ENCODE results near the gene CTDP1.

CTDP1 gene, protein sequence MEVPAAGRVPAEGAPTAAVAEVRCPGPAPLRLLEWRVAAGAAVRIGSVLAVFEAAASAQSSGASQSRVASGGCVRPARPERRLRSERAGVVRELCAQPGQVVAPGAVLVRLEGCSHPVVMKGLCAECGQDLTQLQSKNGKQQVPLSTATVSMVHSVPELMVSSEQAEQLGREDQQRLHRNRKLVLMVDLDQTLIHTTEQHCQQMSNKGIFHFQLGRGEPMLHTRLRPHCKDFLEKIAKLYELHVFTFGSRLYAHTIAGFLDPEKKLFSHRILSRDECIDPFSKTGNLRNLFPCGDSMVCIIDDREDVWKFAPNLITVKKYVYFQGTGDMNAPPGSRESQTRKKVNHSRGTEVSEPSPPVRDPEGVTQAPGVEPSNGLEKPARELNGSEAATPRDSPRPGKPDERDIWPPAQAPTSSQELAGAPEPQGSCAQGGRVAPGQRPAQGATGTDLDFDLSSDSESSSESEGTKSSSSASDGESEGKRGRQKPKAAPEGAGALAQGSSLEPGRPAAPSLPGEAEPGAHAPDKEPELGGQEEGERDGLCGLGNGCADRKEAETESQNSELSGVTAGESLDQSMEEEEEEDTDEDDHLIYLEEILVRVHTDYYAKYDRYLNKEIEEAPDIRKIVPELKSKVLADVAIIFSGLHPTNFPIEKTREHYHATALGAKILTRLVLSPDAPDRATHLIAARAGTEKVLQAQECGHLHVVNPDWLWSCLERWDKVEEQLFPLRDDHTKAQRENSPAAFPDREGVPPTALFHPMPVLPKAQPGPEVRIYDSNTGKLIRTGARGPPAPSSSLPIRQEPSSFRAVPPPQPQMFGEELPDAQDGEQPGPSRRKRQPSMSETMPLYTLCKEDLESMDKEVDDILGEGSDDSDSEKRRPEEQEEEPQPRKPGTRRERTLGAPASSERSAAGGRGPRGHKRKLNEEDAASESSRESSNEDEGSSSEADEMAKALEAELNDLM

DNA sequence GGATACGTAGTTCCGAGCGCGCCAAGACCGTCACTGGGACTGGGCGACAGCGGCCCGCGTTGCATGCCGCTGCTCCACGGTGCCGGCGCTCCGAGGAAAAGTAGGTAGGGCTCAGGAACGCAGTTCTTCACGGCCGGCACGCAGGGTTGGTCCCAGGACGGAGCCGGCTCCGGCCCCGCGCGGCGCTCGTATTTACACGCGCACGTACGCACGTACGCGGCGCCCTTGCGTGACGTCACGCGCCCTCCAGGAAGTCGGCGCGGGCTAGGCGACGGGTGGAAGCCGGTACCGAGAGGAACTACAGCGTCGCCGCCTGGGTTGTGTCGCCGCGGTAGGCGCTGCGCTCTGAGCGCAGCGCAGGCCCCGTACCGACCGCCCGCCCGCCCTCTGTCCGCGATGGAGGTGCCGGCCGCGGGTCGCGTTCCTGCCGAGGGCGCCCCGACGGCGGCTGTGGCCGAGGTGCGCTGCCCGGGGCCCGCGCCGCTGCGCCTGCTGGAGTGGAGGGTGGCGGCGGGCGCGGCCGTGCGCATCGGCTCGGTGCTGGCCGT is at the start of gene CTDP1:
Gene CTDP1, plus strand, starts transcription at position 252 of the 548 bp plus-strand sequence. Its CDS starts 145 bp downstream, at position 397.
- peak; percentile 86 for DNase-seq (ENCODE audit: low spot score)

DNA sequence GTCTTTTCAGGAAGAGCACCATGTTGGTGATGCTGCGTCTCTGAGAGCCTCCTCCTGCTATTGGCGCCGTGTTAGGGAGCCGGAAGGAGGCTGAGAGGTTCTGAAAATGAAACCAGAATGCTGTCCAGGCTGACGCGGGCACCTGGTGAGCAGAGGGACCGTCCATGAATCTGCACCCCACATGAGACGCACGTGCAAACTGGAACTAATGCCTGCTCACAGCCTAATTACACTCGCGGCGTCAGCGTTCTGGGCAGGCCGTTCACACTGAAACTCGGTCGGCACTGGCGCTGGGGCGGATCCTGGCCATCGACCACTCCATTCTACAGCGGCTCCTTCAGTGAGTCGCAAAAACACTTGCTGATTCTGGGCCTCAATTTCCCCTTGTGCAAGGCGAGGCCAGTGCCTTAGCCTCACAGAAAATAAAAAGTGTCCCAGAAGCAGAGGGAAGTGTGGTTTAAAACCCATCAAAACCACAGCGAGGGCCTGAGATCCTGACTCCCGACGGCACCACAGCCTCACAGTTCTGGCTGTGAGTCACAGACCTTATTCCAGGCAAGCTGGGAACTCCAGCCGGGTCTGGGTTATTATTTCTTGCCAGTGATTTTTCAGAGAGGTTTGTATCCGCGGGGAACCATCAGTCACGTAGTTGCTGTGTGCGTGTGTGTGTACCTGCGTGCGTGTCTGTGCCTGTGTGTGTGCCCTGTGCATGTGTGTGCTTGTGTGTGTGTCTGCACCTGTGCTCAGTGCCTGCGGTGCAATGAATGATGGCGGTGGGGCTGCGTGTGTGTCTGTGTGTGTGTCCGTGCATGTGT is 49.1 kb upstream of the CTDP1 start:
- DNase-seq (ENCODE audit: low spot score): no peak

DNA sequence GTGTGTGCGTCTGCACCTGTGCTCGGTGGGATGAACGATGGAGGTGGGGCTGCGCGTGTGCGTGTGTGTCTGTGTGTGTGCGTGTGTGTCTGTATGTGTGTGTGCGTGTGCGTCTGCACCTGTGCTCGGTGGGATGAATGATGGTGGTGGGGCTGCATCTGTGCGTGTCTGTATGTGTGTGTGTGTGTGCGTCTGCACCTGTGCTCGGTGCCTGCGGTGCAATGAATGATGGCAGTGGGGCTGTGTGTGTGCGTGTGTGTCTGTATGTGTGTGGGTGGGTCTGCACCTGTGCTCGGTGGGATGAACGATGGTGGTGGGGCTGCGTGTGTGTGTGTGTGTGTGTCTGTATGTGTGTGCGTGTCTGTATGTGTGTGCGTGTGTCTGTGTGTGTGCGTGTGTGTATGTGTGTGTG is 48.5 kb upstream of the CTDP1 start:
- DNase-seq (ENCODE audit: low spot score): no peak

DNA sequence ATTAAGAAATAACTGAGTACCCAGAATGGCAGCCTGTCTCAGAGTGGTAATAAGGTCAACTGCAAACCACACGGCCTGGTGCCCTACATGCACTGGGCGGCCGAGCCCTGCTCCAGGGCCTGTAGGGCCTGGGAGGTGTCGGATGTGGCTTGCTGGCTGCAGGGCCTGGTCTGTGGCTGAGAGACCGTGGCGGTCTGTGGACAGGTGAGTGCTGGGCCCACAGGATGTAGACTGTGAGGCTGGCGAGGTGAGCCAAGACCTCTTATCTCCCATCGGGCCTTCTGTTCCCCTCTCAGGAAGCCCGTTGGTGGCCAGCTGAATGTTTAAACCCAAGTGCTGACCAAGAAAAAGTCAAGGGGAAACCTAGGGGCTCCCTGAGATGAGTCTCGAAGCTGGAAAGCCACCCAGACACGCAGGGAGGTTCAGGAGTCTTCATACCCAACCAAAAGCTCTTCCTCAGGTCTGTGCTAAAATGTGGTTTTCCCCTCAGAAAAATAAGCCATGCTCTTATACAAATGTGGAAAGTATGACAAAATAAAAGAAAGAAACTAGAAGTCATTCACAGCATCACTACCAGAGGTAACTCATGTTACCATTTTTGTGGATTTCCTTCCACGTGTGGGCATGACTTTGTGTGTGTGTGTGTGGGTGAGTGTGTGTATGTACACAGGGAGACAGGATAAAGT is 47.7 kb upstream of the CTDP1 start:
- no peak for DNase-seq (ENCODE audit: low spot score)

- no peak for DNase-seq (ENCODE audit: low spot score)
Measured at GRCh38 chr18:79632765-79633164, 46.8 kb upstream of the CTDP1 start.

DNA sequence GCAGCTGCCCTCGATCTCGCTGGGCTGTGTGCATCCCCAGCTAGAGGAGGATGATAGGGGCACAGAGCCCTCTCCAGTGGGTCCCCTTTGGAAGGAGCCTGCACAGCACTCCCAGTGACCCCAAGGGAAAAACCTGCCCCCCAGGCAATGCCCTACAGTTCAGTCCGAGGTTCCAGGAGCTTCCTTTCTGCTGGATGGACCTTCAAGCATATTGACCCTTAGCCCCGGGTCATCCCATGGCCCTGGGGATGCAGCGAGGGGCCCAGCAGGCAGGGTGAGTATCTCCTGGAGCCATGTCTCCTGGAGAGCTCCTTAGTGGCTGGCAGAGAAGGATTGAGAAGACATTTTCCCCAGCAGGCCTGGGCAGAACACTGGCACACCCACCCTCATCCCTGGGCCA is 45.4 kb upstream of the CTDP1 start:
- no peak for DNase-seq (ENCODE audit: low spot score)

GRCh38 chr18:79634593-79635426 is 44.8 kb upstream of the CTDP1 start:
- no peak for DNase-seq (ENCODE audit: low spot score)

DNA sequence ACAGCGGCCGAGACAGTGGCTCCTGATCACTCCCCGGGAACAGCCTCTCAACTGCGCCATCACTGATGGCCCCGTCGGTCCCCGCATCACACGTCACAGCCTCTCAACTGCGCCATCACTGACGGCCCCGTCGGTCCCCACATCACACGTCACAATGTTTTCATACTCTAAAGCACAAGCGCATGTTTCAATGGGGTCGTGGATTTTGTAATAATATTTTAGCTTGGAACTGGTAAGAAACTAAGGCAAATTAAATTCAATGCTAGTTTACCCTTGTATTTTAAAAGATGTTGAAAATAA is 44.2 kb upstream of the CTDP1 start:
- no peak for DNase-seq (ENCODE audit: low spot score)

DNA sequence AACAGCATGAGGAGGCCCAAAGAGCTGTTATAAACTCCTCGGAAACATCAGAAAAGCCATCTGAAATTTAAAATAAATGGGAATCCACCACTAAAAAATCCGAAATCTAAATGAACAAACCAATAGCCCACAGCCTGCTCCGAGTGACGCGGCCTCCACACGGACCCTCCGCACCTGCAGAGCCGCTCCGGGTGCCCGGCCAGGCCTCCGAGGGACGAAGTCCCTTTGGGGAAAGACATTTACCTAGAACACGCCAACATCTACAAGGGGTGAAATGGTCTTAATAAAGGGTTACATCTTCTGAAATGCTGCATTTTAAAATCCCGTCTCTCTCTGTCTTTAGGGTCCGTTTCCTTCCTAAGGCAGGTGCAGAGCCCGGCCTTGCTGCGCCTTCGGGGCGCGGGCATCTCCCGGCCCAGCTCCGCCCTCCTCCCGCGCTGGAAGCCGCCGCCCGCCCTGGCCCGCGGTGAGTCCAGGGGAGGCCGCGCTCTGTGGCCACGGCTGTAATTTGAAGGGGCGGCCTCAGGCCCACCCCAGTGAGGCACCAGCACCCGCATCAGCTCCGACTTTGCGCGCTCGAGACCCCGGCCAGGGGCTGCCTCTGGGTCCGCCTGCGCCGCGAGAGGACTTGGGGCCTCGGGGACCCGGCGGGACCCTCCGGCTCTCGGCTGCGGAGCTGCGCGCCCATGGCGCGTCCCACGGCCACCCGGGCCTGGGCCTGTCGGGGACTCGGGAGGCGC is 42.3 kb upstream of the CTDP1 start:
- no peak for DNase-seq (ENCODE audit: low spot score)

DNA sequence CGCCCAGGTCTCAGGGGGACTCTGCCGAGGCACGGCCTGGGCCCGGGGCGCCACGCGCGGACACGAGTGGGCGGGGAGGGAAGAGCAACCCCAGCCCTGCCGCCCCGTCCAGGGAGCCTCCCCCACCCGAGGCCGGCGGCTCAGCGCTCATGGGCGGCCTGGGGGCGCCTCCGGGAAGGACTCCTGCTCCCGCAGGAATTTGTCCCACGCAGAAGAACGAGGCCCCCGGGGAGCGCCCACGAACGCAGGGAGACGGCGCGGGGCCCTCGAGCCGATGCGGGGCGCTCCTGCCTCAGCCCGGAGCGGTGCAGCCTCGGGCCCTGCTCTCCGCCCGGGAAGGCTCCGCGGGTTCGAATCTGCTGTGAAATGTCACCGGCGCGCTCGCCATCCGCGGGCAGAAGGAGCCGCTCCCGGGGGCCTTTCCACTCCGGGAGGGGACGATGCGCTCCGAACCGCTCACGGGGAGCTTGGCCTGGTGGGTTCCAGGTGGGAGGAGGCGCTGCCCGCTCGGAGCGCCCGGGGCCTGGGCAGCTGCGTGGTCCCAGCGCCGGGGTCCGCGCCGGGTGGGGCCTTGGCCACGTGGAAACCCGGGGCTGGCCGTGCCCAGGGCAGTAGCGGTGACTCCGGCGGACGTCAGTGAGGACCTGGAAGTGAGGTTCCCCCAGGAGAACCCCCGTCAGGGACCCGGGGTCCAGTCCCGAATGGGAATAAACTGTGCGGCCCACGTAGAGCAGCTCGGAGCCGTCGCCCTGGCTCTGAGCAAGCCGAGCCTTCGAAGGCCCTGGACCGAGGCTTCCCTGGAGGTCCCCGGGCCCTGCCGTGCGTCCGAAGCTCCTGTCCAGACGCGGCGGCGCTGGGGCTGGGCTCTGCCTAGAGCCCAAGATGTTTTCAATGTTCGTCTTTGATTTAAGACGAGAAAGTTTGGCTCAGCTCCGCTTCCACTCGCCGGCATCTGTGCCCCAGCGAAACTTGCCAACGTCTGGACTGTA is 41.4 kb upstream of the CTDP1 start:
- DNase-seq (ENCODE audit: low spot score): no peak

- DNase-seq (ENCODE audit: low spot score): no peak
Measured at GRCh38 chr18:79639072-79639829, 40.4 kb upstream of the CTDP1 start.

DNA sequence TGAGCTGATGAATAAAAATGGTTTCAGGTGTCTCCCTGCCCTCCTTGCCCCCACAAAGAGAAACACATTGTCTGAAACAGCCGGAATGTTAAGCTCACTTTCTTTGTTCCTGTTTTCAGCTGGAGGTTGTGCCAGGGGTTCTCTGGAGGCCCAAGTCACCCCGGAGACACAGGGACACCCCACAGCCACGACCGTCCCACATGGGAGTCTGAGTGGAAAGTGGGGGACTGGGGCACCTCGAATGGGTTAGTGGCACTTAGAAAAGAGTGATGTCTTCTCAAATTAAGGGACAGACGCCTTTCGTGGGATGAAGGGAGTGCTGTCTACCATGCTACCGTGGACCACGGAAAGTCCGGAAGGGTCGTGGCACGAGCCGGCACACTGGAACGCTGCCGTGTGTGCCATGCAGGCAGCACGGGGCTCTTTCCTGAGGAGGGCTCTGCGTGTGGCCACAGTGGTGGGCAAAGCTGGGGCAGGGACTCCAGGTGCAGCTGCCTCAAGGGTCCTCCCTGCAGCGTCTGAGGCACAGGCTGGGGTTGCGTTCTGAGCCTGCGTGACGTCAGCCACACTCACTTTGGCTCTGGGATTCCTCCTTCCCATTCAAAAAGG is 39.4 kb upstream of the CTDP1 start:
- DNase-seq (ENCODE audit: low spot score): no peak

DNA sequence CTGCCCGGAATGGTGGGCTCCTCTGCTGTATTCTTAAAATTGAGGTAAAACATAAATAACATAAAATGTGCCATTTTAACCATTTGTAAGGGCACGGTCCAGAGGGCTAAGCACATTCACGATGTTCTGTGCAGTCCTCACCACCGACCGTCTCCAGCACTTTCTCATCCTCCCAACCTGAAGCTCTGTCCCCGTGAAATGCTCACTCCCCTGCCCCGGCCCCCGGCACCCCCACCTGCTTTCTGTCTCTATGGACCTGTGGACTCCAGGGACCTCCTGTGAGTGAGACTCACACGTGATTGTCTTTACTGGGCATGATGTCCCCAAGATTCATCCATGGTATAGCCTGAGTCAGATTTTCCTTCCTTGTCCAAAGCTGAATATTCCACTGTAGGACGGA is 38.7 kb upstream of the CTDP1 start:
- no peak for DNase-seq (ENCODE audit: low spot score)

DNA sequence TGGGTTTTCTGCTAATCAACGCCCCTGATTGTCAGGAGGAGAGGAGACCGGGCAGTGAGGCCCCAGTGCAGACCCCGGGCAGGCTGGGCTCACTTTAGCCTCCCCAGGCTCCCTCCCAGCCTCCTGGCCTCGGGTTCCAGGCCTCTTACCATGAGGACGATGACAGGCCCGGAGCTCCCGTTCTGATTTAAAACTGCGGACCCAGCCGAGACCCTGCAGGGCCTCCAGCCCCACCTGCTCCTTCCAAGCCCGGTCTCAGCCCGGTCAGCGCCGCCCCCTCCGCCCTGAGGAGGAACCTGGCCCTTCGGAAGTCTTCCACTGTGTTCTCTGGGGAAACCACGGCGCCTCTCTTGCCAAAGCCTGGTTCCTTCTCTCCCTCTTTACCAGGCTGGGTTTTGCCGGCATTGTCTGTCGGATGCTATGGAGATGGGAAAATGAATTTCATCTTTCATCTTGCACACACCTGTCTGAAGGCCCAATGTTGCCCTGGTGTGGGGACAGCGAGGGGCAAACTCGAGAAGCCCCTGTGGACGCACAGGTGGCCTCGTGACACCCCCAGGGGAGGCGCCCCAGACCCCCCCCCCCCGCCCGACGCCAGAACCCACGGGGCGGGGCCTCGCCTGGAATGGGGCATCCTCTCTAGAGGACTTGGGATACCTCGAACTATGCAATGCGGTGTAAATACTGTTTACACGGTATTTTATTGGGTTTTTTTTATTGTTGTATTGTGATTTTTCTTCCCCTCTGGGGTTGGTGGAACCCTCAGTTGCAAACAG is 37.7 kb upstream of the CTDP1 start:
- DNase-seq (ENCODE audit: low spot score): no peak

- no peak for DNase-seq (ENCODE audit: low spot score)
Measured at GRCh38 chr18:79642626-79643025, 37.0 kb upstream of the CTDP1 start.
